Embryonic facial prominence (tissue), 1 donor: ENCODE data around the gene CACYBP.
"Not testable (repeated sequence)": the region's sequence is repeated elsewhere in the genome, so short reads cannot be mapped to it uniquely, and the experiment has no call there.

Source experiments
- DNase-seq: peaks from one replicate; pipeline ENCODE4 v3.0.0-alpha.2; 2016; ENCODE audit errors: extremely low spot score

The CACYBP gene

GRCh38 chr1:175009532-175009931 is 9.8 kb downstream of the CACYBP start:
- DNase-seq: no peak

- no peak for DNase-seq
These were observed 13.7 kb downstream of the CACYBP start for GRCh38 chr1:175013445-175013844.

- no peak for DNase-seq
These were observed 15.5 kb downstream of the CACYBP start for GRCh38 chr1:175015243-175015642.

- DNase-seq: no peak
These were observed 19.8 kb downstream of the CACYBP start for GRCh38 chr1:175019524-175019923.

- peak; percentile 97 for DNase-seq
These were observed 23.5 kb downstream of the CACYBP start, which contains the start of gene MRPS14 for GRCh38 chr1:175023043-175023921. Gene MRPS14, minus strand, starts transcription at chr1:175023425. Its CDS starts 17 bp downstream, at chr1:175023408.

- not testable (repeated sequence) for DNase-seq
These were observed 24.1 kb downstream of the CACYBP start for GRCh38 chr1:175023922-175024242.

- no peak for DNase-seq
These were observed 25.0 kb downstream of the CACYBP start for GRCh38 chr1:175024773-175025172.

GRCh38 chr1:175033953-175034352 is 34.2 kb downstream of the CACYBP start:
- no peak for DNase-seq

GRCh38 chr1:175034775-175035174 is 35.0 kb downstream of the CACYBP start:
- no peak for DNase-seq

GRCh38 chr1:175035865-175036264 is 36.1 kb downstream of the CACYBP start:
- no peak for DNase-seq

GRCh38 chr1:175036476-175036875 is 36.7 kb downstream of the CACYBP start:
- no peak for DNase-seq

GRCh38 chr1:175037416-175037815 is 37.7 kb downstream of the CACYBP start:
- no peak for DNase-seq

- no peak for DNase-seq
These were observed 40.7 kb downstream of the CACYBP start for GRCh38 chr1:175040324-175040879.

GRCh38 chr1:175042650-175043049 is 42.9 kb downstream of the CACYBP start:
- no peak for DNase-seq

- DNase-seq: no peak
These were observed 44.1 kb downstream of the CACYBP start for GRCh38 chr1:175043824-175044223.

GRCh38 chr1:175044591-175044990 is 44.8 kb downstream of the CACYBP start:
- not testable (repeated sequence) for DNase-seq

- no peak for DNase-seq
These were observed 45.4 kb downstream of the CACYBP start for GRCh38 chr1:175045097-175045496.

- DNase-seq: no peak
These were observed 45.8 kb downstream of the CACYBP start for GRCh38 chr1:175045519-175045918.

GRCh38 chr1:175050992-175051391 is 51.2 kb downstream of the CACYBP start:
- no peak for DNase-seq

- no peak for DNase-seq
These were observed 55.0 kb downstream of the CACYBP start for GRCh38 chr1:175054736-175055135.
